RPMI7951 (cell line): ENCODE data around the gene CDK16. TPM values are rescaled to one million over a fixed set of nuclear protein-coding genes. Genes with fewer than 3 reads are reported as not detected.
A peak's percentile ranks its signal among the peaks of the same experiment; 100 is the strongest.

Experiments
- DNase-seq: peaks from one replicate; pipeline ENCODE4 v3.0.0-alpha.2; 2012; ENCODE audit warnings: low read depth
- total RNA-seq: library from RNA; depleted of rRNA; stranded (reverse); fragments of >200 nt; shearing (Covaris generic); gene quantifications from 2 replicates; pipeline ENCODE4 v1.2.3, GENCODE V29; 2014

Gene CDK16
- total RNA-seq, 1 experiment from 2014 or later = 179 TPM

DNA sequence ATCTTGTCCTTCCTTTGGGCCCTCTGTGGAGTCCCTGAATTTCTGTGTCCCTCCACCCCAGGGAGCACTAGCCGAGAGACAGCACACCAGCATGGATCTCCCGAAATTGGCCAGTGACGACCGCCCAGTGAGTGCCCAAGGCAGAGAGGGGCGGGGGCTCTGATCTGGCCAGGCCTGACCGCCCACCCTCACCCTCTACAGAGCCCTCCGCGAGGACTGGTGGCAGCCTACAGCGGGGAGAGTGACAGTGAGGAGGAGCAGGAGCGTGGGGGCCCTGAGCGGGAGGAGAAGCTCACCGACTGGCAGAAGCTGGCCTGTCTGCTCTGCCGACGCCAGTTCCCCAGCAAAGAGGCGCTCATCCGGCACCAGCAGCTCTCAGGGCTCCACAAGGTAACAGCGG lies 33.2 kb upstream of the CDK16 start:
- no peak for DNase-seq

DNA sequence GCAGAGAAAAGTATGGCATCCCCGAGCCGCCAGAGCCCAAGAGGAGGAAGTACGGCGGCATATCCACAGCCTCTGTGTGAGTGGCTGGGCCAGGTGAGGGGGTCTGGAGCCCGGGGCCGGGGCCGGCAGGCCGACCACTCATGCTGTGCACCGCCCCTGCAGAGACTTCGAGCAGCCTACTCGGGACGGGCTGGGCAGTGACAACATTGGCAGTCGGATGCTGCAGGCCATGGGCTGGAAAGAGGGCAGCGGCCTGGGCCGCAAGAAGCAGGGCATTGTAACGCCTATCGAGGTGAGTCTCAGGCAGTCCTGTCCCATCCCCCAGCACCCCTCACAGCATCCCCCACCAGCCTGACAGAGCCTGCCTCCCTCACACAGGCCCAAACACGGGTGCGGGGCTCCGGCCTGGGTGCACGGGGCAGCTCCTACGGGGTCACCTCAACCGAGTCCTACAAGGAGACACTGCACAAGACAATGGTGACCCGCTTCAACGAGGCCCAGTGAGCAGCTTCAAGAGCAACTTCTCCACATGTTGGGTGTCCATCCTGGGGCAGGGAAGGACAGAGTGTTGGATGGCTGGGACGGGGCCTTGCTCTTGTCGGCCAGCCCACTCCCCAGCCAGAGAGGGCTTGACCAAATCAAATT lies 32.3 kb upstream of the CDK16 start:
- DNase-seq = no peak

DNA sequence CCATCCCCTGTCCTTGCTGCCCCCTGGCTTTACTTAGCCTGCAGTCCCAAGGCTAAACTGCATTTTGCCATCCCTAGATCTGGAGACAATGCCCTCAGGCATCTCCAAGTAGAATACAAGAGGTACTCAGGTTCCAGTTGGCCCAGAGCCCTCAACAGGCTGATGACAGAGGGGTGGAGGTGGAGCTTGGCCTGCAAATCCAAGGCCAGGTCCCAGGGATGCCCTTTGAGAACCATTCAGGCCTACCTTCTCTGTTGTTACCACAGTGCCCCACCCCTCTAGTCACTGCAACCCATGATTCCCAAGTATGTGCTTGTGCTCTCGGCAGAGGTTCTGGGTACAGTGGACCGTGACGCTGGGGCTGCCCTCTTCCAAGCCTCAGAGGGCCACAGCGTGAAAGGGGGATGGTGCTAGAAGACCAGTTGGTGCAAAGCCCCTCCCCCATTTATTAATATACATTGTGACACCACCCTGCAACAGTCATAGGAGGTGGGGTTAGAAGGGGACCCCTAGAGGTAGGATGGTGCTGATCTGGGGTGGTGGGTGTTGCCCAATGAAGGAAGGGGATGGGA lies 31.3 kb upstream of the CDK16 start:
- peak; percentile 23 for DNase-seq

DNA sequence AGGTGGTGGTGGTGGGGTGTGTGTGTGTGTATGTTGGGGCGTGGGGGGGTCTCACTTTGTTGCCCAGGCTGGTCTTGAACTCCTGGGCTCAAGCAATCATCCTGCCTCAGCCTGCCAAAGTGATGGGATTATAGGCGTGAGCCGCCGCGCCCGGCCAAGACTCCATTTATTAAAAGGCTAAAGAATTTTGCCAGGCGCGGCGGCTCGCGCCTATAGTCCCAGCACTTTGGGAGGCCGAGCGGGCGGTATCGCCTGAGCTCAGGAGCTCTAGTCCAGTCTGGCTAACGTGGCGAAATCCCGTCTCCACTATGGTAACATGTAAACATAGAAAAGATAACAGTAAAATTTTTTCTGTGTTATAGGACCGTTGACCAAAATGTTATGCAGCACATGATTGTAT lies 28.6 kb upstream of the CDK16 start:
- no peak for DNase-seq

DNA sequence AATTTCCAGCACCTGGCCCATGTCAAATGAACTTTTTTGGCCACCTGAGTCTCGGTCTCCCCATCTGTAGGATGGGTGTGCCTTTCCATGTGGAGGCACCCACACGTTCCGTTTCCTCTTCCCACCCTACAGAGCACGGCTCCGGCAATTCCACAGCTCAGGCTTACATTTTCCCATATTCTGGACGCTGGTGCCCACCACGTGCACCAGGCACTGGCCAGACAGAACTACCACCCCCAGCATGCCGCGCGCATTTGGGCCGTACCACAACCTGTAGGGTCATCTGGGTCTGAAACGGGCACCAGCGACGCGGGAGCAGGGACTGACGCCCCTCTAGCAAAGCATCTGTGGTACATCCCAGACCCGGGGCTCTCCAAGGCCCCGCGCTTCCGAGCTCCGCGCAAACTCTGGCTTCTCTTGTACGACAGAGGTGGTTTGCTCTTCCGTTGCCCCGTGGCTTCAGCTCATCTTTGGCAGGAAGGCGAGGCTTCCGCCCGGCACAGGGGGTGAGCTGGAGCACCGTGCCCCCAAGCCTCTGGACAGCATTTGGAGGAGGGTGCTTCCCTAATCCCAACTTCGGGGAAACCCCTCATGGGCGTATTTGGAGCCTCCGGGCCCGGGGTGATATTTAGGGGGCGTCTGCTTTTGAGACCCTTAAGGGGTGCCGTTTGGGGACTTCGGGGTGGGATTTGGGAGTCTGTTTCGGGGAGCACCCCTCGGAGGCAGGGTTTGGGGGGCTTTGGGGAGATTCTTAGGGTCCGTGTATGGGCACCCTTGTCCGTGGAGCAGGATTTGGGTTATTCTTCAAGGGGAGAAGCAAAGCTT lies 27.8 kb upstream of the CDK16 start:
- DNase-seq = peak; percentile 96

DNA sequence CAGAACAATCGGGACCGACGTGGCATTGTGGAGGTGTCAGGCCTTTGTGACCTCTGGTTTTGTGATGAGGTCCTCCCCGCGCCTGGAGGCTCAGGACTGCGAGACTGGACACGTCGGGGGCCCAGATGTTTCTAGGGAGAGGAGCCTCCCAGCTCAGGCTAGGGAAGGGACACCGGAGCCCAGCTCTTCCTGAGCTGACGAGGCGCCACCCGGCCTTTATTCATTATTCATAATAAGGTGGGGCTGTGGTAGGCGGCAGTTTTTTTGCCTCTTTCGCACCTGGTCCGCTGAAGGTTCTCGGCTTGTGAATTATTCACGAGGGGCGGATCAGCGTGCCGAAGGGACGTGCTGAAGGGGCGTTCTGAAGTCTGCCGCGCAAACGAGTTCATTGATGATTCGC lies 27.1 kb upstream of the CDK16 start:
- peak; percentile 41 for DNase-seq

DNA sequence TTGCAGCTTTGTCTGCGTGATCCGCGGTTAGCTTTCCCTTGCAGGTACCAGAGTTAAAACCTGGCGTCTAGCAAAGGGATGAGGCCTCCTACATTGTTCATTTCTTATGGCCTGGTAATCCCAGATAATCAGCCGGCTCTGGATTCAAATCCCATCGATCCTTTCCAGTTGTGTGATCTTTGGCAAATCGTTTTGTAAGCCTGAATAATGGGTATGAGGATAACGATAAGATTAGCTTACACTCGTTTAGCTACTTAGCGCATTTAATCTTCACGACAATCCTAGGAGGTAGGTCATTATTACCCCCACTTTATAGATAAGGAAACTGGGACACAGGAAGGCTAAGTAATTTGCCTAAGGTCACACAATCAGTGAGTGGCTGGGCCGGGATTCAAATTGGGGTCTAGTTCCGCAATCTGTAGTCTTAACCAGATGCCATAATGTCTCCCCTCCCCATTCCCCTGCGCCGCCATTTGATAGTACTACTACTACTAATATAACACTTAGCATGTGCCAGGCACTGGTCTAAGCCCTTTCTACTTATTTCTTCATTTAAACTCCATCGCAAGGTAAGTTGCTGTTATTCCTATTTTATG lies 26.6 kb upstream of the CDK16 start:
- DNase-seq = no peak

DNA sequence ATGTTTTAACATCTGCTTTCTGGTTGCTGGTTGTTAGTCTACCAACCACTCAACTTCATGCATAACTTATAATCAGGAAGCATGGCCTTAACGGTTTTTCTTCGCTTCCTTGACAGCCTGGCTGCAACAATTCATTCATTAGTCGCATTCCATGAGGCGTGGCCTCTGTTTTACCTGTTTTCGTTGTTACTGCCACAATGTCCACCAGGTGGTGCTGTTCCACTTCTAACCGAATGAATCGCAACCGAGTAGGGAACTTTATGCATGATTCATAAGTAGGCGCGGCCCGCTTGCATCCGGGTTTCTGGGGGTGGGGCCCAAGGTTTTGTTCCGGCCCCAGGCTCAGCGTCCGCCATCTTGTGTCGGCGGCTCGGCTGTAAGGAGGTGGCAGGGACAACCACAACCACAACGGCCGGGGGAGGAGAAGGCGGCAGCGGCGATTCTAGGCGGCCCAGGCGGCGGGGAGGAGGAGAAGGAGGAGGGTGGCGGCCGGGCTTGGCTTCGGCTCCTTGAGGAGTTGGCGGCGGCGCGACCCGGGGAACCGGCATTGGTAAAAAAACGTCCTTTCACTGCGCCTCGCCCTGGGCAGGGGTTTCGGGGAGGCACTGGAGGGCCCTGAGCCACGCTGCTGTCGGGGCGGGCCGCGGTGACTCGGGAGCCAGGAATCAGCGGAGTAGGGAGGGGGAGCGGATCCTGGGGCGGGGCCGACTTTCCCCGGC lies 24.8 kb upstream of the CDK16 start, which contains the start of gene UBA1:
Gene UBA1 (plus strand): TSS at position 355 of the 719 bp plus-strand sequence. CDS start 4,974 bp downstream, outside the sequence.
- DNase-seq = peak; percentile 94

DNA sequence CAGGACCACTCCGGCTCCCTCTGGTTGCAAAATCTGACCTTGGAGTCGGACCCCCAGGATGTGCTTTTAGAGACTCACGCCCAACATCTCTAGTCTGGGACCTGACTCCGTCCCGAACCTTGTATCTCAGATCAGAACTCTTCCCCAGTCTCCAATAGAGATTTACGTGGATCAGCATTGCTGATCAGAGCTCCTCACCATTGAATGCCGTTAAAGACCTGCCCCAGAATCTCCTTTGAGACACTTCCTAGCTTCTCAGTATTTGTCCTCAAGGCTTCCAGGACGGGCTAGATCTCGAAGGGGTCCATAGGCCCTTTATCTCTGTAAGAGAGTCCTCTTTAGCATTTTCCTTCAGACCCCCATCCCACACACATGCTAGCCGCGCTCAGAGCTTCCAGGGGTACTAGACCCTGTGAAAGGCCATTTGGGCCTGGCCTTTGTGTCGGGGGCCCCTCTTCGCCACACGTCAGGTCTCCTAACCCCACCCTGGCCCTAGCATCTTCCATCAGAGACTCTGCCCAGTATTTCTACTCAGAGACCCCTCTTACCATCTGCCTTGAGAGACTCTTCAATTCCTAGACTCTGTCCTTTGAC lies 24.2 kb upstream of the CDK16 start:
- DNase-seq = no peak

DNA sequence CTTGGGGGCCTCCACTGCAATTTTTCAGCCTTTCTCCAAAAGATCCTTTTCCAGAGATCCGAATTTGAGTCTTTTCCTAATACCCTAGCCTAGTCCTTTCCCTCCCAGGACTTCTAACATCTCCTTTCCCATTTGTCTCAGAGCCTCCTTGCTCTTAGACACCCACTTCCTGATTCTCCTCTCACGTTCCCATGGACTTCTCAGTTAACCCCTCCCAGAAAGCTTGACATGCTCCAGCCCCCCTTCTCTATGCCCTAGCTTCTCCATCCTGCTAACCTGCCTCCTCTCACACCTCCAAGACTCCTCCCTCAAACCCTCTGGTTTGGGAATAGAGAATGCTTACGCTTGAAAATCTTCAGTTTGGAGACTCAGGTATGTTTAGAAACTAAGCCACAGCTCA lies 22.4 kb upstream of the CDK16 start:
- DNase-seq = no peak

DNA sequence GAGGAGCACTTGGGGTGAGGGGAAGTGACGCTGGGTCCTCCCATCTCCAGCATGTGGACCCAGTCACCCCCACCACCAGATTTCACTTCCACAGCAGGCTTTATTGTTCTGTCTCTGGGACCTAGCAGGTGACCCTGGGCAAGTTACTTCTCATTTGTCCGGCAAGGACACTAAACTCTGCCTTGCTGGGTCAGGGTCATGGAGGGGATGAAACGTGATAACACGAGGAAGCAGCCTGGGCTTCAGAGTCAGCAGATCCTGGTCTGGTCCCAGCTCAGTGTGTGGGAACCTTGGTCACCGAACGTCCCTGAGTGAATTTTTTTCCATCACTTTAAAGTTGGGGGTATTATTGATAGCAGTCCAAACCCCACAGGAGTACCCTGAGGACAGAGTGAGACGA lies 21.0 kb upstream of the CDK16 start:
- no peak for DNase-seq

DNA sequence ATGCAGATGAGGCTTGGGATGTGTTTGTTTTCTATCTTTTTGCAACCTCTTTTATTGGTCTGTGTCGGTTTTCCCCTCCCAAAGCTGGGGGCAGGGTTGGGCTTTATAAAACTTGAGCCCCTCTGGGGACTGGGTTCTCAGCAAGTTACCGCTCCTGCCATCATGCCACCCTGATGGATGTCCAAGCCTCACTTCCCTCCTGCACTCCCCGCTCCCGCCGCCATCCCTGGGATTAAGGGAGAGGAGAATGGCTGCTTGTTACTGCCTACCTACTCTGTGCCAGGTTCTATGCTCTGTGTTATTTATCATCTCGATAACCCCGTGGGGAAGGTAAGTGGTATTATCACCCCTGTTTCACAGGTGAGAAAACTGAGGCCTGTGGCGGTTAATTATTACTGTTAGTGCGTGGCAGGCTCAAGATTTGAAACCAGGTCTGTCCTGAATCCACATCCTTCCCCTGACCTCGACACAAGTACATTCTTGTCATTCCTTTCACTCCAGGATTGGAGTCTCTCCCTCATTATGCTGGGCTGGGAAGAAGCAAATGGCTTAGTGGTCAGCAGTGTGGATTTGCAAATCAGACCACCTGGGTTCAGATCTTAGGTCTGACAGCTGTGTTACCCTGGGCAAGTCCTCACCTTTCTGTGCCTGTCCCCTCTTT lies 20.3 kb upstream of the CDK16 start:
- DNase-seq = no peak

DNA sequence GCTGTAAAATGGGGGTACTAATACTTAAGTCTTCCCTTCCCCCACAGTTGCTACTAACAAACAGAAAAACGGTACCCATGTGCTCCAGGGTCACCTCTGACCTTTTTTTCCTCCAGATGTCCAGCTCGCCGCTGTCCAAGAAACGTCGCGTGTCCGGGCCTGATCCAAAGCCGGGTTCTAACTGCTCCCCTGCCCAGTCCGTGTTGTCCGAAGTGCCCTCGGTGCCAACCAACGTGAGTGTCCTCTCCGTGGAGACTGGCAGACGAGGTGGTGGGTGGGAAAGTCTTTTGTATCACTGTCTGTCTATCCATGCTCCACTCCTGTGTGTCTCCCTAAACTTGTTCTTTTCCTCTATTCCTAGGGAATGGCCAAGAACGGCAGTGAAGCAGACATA lies 19.8 kb upstream of the CDK16 start:
- DNase-seq = no peak

DNA sequence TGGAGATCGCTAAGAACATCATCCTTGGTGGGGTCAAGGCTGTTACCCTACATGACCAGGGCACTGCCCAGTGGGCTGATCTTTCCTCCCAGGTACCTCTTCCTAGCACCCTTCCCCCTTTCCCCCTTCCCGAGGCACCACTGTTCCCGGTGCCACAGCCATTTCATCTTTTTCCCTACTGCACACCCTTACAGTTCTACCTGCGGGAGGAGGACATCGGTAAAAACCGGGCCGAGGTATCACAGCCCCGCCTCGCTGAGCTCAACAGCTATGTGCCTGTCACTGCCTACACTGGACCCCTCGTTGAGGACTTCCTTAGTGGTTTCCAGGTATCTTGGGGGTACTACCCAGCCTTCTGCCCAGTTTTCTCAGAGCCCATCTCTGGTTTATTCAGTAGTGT lies 19.2 kb upstream of the CDK16 start:
- no peak for DNase-seq

DNA sequence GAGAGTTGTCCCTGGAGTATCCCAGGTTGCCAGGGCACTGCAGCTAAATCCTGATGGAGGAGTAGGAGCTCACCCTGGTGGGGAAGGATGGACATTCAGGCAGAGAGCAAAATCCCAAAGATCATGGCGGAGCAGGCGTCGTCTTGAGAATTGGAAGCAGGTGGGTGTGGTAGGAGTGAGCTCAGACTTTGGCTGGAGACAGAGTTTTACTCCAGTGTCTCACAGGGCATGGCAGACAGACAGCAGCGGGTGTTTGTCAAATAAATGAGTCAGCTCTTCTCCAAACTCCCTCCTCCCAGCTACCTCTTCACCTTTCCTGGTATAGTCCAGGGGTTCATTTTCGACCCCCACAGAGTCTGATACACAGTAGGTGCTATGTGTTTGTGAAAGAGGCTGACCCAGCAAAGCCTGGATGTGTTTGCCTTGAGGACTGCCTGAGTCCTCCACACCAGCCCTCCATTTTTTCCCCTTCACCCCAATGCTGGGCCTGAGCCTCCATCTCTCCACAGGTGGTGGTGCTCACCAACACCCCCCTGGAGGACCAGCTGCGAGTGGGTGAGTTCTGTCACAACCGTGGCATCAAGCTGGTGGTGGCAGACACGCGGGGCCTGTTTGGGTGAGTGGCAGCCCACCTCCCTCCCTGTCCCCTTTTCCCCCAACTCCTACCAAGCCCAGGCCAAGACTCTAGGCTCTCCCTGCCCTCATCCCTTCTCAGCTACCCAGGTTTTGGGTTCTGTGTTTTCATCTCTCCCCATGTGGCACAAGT lies 17.9 kb upstream of the CDK16 start:
- DNase-seq = peak; percentile 22

DNA sequence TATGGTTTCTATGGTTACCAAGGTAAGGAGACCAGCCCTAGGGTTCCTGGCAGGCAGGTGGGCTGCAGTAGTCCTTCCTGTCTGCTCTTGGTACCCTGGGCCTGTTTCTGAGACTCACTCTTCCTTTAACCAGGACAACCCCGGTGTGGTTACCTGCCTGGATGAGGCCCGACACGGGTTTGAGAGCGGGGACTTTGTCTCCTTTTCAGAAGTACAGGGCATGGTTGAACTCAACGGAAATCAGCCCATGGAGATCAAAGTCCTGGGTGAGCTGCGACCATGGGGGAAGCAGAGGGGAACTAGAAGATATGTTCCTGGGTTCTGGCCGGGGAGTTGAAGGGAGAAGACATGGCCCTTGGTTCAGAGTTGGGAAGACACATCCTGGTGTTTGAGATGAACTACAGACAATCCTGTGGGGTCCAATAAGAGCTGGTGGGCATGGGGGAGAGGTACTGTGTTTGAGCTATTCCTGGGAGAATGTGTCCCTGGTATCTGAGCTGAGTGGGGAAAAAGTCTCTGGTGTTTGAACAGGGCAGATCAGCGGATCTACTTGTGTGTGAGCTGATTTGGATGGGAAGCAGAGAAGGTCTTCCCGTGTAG lies 17.0 kb upstream of the CDK16 start:
- DNase-seq = no peak

DNA sequence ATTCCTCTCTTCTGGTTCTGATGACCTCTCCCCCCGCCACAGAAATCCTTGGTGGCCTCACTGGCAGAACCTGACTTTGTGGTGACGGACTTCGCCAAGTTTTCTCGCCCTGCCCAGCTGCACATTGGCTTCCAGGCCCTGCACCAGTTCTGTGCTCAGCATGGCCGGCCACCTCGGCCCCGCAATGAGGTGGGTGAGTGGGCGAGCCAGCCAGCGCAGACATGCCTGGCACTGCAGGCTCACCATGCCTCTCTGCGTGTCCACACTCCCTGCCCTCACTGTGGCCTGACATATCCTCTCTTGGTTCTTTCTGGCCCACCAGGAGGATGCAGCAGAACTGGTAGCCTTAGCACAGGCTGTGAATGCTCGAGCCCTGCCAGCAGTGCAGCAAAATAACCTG lies 16.2 kb upstream of the CDK16 start:
- no peak for DNase-seq

DNA sequence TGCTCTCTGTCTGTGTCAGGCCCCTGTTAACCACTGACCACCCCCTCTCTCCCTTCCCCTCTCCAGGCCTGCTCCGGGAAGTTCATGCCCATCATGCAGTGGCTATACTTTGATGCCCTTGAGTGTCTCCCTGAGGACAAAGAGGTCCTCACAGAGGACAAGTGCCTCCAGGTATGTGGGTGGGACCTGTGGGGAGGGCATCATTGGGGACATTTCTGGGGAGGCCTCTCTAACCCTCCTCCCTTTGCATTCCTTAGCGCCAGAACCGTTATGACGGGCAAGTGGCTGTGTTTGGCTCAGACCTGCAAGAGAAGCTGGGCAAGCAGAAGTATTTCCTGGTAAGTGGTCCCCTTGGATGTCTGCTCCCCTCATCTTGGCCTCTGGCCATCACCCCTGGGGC lies 15.6 kb upstream of the CDK16 start:
- no peak for DNase-seq

DNA sequence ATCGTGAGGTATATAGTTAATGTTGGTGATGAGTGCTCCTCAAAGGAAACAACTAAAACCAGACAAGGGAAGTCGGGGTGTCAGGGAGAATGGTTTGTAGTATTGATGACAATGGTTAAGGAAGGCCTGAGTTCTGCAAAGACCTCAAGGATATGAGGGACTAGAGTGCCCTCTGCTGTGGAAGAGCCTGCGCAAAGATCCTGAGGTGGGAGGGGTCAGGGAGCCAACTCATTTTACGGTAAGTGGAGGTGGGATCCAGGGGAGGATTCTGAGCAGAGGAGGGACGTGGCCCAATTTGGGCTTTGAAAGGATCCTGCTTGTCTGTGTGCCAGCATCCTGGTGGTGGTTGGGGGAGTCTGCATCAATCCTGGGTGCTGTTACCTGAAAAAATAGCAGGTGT lies 13.5 kb upstream of the CDK16 start:
- no peak for DNase-seq

DNA sequence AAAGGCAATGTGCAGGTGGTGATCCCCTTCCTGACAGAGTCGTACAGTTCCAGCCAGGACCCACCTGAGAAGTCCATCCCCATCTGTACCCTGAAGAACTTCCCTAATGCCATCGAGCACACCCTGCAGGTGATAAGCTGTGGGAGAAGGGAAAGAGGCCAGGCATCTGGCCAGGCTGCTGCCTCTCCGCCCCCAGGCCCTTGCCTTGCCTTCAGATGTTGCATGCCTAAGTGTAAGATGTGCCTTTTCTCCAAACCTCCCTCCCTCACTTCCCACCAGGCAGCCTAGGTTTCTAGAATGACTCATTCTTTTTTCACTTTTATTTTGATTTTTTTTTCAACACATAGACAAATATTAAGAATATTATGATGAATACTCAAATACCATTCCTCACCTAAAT lies 12.2 kb upstream of the CDK16 start:
- peak; percentile 67 for DNase-seq
